B cell (primary cell): ENCODE data around the gene PRSS21.

ENCODE experiments used
- EZH2 ChIP-seq: IDR thresholded peaks from 2 replicates; pipeline ENCODE4 v1.6.1; 2012; ENCODE audit warnings: borderline replicate concordance, low read depth, mild to moderate bottlenecking, moderate library complexity, low read length; ENCODE audit not compliant: insufficient read depth, poor library complexity, severe bottlenecking
- TF ChIP-seq, protein P1 (sequence below): fragments of 200-600 bp; IDR thresholded peaks from one replicate; pipeline ENCODE4 v1.8.0; 2022; ENCODE audit warnings: antibody characterized with exemption, mild to moderate bottlenecking

DNA sequence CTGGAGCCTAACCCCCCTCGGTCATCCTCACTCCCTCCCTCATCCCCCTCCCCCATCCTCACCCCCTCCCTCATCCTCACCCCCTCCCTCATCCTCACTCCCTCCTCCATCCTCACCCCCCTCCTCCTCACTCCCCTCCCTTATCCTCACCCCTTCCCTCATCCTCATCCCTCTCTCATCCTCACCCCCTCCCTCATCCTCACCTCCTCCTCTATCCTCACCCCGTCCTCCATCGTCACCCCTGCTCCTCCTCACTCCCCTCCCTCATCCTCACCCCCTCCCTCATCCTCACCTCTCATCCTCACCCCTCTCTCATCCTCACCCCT is 30.2 kb upstream of the PRSS21 start:
- TF ChIP-seq, protein P1, sequence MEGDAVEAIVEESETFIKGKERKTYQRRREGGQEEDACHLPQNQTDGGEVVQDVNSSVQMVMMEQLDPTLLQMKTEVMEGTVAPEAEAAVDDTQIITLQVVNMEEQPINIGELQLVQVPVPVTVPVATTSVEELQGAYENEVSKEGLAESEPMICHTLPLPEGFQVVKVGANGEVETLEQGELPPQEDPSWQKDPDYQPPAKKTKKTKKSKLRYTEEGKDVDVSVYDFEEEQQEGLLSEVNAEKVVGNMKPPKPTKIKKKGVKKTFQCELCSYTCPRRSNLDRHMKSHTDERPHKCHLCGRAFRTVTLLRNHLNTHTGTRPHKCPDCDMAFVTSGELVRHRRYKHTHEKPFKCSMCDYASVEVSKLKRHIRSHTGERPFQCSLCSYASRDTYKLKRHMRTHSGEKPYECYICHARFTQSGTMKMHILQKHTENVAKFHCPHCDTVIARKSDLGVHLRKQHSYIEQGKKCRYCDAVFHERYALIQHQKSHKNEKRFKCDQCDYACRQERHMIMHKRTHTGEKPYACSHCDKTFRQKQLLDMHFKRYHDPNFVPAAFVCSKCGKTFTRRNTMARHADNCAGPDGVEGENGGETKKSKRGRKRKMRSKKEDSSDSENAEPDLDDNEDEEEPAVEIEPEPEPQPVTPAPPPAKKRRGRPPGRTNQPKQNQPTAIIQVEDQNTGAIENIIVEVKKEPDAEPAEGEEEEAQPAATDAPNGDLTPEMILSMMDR = no peak
- TF ChIP-seq EZH2 = no peak
